MM.1S (cell line): ENCODE results near the gene TACR3.

Experiments
- DNase-seq: peaks from one replicate; pipeline ENCODE4 v3.0.0-alpha.2; 2015
- H2AFZ ChIP-seq: fragments of 300-600 bp; sonication (generic); 2 replicates; pipeline ENCODE4 v1.6.0; 2016; ENCODE audit warnings: antibody characterized with exemption, low read length
- H3F3A ChIP-seq: fragments of 300-600 bp; sonication (generic); 2 replicates; pipeline ENCODE4 v1.6.1; 2016; ENCODE audit warnings: mild to moderate bottlenecking, antibody characterized with exemption, low read length, moderate library complexity, mixed read lengths; ENCODE audit not compliant: insufficient read depth
- H3K27ac ChIP-seq: fragments of 300-600 bp; sonication (generic); 2 replicates; pipeline ENCODE4 v1.5.1; 2016; ENCODE audit warnings: mild to moderate bottlenecking, low read length
- H3K27me3 ChIP-seq: fragments of 300-600 bp; sonication (generic); replicated peaks from 2 replicates; pipeline ENCODE4 v1.6.0; 2016; ENCODE audit warnings: low read length; ENCODE audit not compliant: insufficient read depth
- H3K36me3 ChIP-seq: fragments of 300-600 bp; sonication (generic); replicated peaks from 2 replicates; pipeline ENCODE4 v1.6.1; 2016; ENCODE audit warnings: mild to moderate bottlenecking, low read length, mixed read lengths; ENCODE audit not compliant: insufficient read depth
- H3K4me1 ChIP-seq: fragments of 300-600 bp; sonication (generic); 2 replicates; pipeline ENCODE4 v1.6.1; 2016; ENCODE audit warnings: low read length, mixed read lengths
- H3K4me2 ChIP-seq: fragments of 300-600 bp; sonication (generic); 2 replicates; pipeline ENCODE4 v1.6.0; 2016; ENCODE audit warnings: low read depth, low read length
- H3K4me3 ChIP-seq: fragments of 300-600 bp; sonication (generic); 2 replicates; pipeline ENCODE4 v1.5.1; 2016; ENCODE audit warnings: low read length, mixed read lengths
- H3K79me2 ChIP-seq: fragments of 300-600 bp; sonication (generic); 2 replicates; pipeline ENCODE4 v1.6.1; 2016; ENCODE audit warnings: mixed run types, low read length, mixed read lengths
- H3K9ac ChIP-seq: fragments of 300-600 bp; sonication (generic); 2 replicates; pipeline ENCODE4 v1.6.1; 2016; ENCODE audit warnings: low read length, mixed read lengths
- H3K9me2 ChIP-seq: fragments of 300-600 bp; sonication (generic); replicated peaks from 2 replicates; pipeline ENCODE4 v1.6.1; 2016; ENCODE audit warnings: mild to moderate bottlenecking, low read length, mixed read lengths; ENCODE audit not compliant: insufficient read depth
- H3K9me3 ChIP-seq: fragments of 300-600 bp; sonication (generic); replicated peaks from 2 replicates; pipeline ENCODE4 v1.6.1; 2016; ENCODE audit warnings: mild to moderate bottlenecking, low read length, mixed read lengths; ENCODE audit not compliant: insufficient read depth
- H4K20me1 ChIP-seq: fragments of 300-600 bp; sonication (generic); 2 replicates; pipeline ENCODE4 v1.6.1; 2016; ENCODE audit warnings: mild to moderate bottlenecking, low read length, moderate library complexity, mixed read lengths; ENCODE audit not compliant: insufficient read depth
- CTCF ChIP-seq: fragments of 300-600 bp; sonication (generic); IDR thresholded peaks from 2 replicates; pipeline ENCODE4 v1.5.1; 2016; ENCODE audit warnings: antibody characterized with exemption, low read length, mixed read lengths
- EZH2 ChIP-seq: fragments of 300-600 bp; sonication (generic); optimal IDR thresholded peaks from 2 replicates; pipeline ENCODE3; 2017; ENCODE audit warnings: low read depth, mild to moderate bottlenecking, antibody characterized with exemption, low read length, mixed read lengths
- EZH2phosphoT487 ChIP-seq: fragments of 300-600 bp; sonication (generic); IDR thresholded peaks from 2 replicates; pipeline ENCODE4 v1.6.1; 2018; ENCODE audit warnings: antibody characterized with exemption, low read length

TACR3 gene

GRCh38 chr4:103664436-103665075 lies 55.2 kb downstream of the TACR3 start:
- H4K20me1 ChIP-seq: no peaks in the 10 kb centered on the region
- H3K4me1 ChIP-seq: no peaks in the 10 kb centered on the region
- H3K36me3 ChIP-seq: no peaks in the 10 kb centered on the region
- no peak overlapping the region for H3K9ac ChIP-seq
- no peaks in the 10 kb centered on the region for H3K79me2 ChIP-seq
- H2AFZ ChIP-seq: no peak overlapping the region
- no peak overlapping the region for H3K4me2 ChIP-seq
- no peak for DNase-seq
- H3K4me3 ChIP-seq: no peak overlapping the region
- no peak for TF ChIP-seq EZH2phosphoT487
- TF ChIP-seq EZH2: no peak
- TF ChIP-seq CTCF: no peak
- no peak overlapping the region for H3K27ac ChIP-seq
- H3K27me3 ChIP-seq: no peaks in the 10 kb centered on the region
- no peaks in the 10 kb centered on the region for H3K9me3 ChIP-seq
- H3K9me2 ChIP-seq: no peaks in the 10 kb centered on the region
- no peaks in the 10 kb centered on the region for H3F3A ChIP-seq

GRCh38 chr4:103648541-103648940 lies 71.2 kb downstream of the TACR3 start:
- Histone ChIP-seq H3K27me3 (no peaks in the 10 kb centered on the region), H2AFZ (no peak overlapping the region), H3K4me2 (no peak overlapping the region), H3K9me3 (no peaks in the 10 kb centered on the region; the same call in 1 of the 2 replicates), H3F3A (no peaks in the 10 kb centered on the region), H3K4me3 (no peak overlapping the region), H4K20me1 (no peaks in the 10 kb centered on the region), H3K36me3 (no peaks in the 10 kb centered on the region), H3K27ac (no peak overlapping the region), H3K4me1 (no peaks in the 10 kb centered on the region), H3K9me2 (no peaks in the 10 kb centered on the region), H3K79me2 (no peaks in the 10 kb centered on the region), H3K9ac (no peak overlapping the region)
- no peak for DNase-seq
- TF ChIP-seq CTCF (no peak), EZH2 (no peak), EZH2phosphoT487 (no peak)

GRCh38 chr4:103645991-103646390 lies 73.8 kb downstream of the TACR3 start:
- no peaks in the 10 kb centered on the region for H3K27me3 ChIP-seq
- H3K36me3 ChIP-seq: no peaks in the 10 kb centered on the region
- no peak overlapping the region for H2AFZ ChIP-seq
- H3K9ac ChIP-seq: no peak overlapping the region
- H3F3A ChIP-seq: no peaks in the 10 kb centered on the region
- DNase-seq: no peak
- H3K9me2 ChIP-seq: no peaks in the 10 kb centered on the region
- no peaks in the 10 kb centered on the region for H4K20me1 ChIP-seq
- H3K4me2 ChIP-seq: no peak overlapping the region
- H3K9me3 ChIP-seq: no peaks in the 10 kb centered on the region; the same call in 1 of the 2 replicates
- no peaks in the 10 kb centered on the region for H3K79me2 ChIP-seq
- no peak overlapping the region for H3K4me3 ChIP-seq
- TF ChIP-seq EZH2phosphoT487: no peak
- no peak for TF ChIP-seq EZH2
- TF ChIP-seq CTCF: no peak
- H3K27ac ChIP-seq: no peak overlapping the region
- no peaks in the 10 kb centered on the region for H3K4me1 ChIP-seq
